Endothelial cell of umbilical vein (primary cell): ENCODE results near the gene LPAR1. TPM values are rescaled to one million over a fixed set of nuclear protein-coding genes. Genes with fewer than 3 reads are reported as not detected.

Experiments used
- BruUV-seq: library from RNA; stranded (reverse); fragments of 400-500 nt; replicated peaks from 2 replicates; lab custom pipeline; 2021; lab: Mats Ljungman, UMichigan
- CTCF ChIA-PET: fragments of 300-600, 350-600 bp; sonication (Branson Sonifier 250); formaldehyde crosslinking; loops from one replicate; lab custom pipeline; 2021; ENCODE audit warnings: antibody characterized with exemption, inconsistent platforms; lab: Charles Lee
- POLR2A ChIA-PET: fragments of 300-600, 350-600 bp; sonication (Branson Sonifier 250); formaldehyde crosslinking; loops from one replicate; lab custom pipeline; 2021; ENCODE audit warnings: antibody characterized with exemption, inconsistent platforms; lab: Charles Lee
- DNase-seq: peaks from one replicate; pipeline ENCODE4 v3.0.0-alpha.2; 2011; ENCODE audit warnings: low read depth, low spot score
- FAIRE-seq: peaks from 2 replicates; lab custom pipeline; 2011; peaks lifted over from hg19 to GRCh38; lab: Jason Lieb, UNC
- H2AFZ ChIP-seq: 2 replicates; pipeline ENCODE4 v1.6.0; 2012; ENCODE audit warnings: low read depth, low read length, control low read depth, inconsistent platforms
- H3K27ac ChIP-seq: 2 replicates; pipeline ENCODE4 v1.5.1; 2011; ENCODE audit warnings: low read depth, mild to moderate bottlenecking, control low read depth, low read length, moderate library complexity; ENCODE audit not compliant: insufficient read depth
- H3K27me3 ChIP-seq, 2 experiments: 2 replicates each; pipeline versions ENCODE4 v1.6.0 to v1.6.1; 2011; ENCODE audit warnings: low read length in 2 of 2, mixed read lengths in 1 of 2; ENCODE audit not compliant: control insufficient read depth in 2 of 2, insufficient read depth in 2 of 2
- H3K36me3 ChIP-seq, 2 experiments: 2 replicates in 1 of 2; 3 replicates in 1 of 2; pipeline ENCODE4 v1.5.1; 2011; ENCODE audit warnings: low read length in 2 of 2, mild to moderate bottlenecking in 1 of 2, moderate library complexity in 1 of 2; ENCODE audit not compliant: control insufficient read depth in 2 of 2, insufficient read depth in 2 of 2; ENCODE audit errors: extremely low read depth in 1 of 2
- H3K4me1 ChIP-seq: 3 replicates; pipeline ENCODE4 v1.5.1; 2011; ENCODE audit warnings: mild to moderate bottlenecking, low read length; ENCODE audit not compliant: control insufficient read depth, insufficient read depth; ENCODE audit errors: extremely low read depth
- H3K4me2 ChIP-seq: 2 replicates; pipeline ENCODE4 v1.6.1; 2011; ENCODE audit warnings: low read length, control low read depth, mixed read lengths; ENCODE audit not compliant: insufficient read depth
- H3K4me3 ChIP-seq, 3 experiments: fragments of 200-600 bp in 1 of 3; sonication (generic), shearing (Covaris generic) in 1 of 3; replicated peaks in 1 of 3; 2 replicates each; pipeline ENCODE4 v1.5.1; 2011 to 2016; ENCODE audit warnings: control low read depth in 3 of 3, low read length in 3 of 3, mild to moderate bottlenecking in 2 of 3, inconsistent platforms in 1 of 3, low read depth in 1 of 3, moderate library complexity in 1 of 3; ENCODE audit not compliant: insufficient read depth in 1 of 3
- H3K79me2 ChIP-seq: 2 replicates; pipeline ENCODE4 v1.6.0; 2012; ENCODE audit warnings: low read length, inconsistent platforms; ENCODE audit not compliant: control insufficient read depth, insufficient read depth
- H3K9ac ChIP-seq: replicated peaks from 2 replicates; pipeline ENCODE3; 2011; ENCODE audit warnings: low read length, control low read depth; ENCODE audit not compliant: insufficient read depth; ENCODE audit errors: extremely low read depth
- H3K9me1 ChIP-seq: replicated peaks from 3 replicates; pipeline ENCODE4 v1.6.0; 2011; ENCODE audit warnings: mild to moderate bottlenecking, low read length; ENCODE audit not compliant: control insufficient read depth, insufficient read depth; ENCODE audit errors: extremely low read depth
- H3K9me3 ChIP-seq: replicated peaks from 2 replicates; pipeline ENCODE4 v1.5.1; 2012; ENCODE audit warnings: low read length, inconsistent platforms; ENCODE audit not compliant: control insufficient read depth, insufficient read depth
- H4K20me1 ChIP-seq: replicated peaks from 2 replicates; pipeline ENCODE3; 2011; ENCODE audit warnings: mild to moderate bottlenecking, low read length; ENCODE audit not compliant: control insufficient read depth, insufficient read depth; ENCODE audit errors: extremely low read depth
- EZH2 ChIP-seq: IDR thresholded peaks from 2 replicates; pipeline ENCODE4 v1.6.1; 2012; ENCODE audit warnings: borderline replicate concordance, low read depth, mild to moderate bottlenecking, moderate library complexity, low read length, inconsistent platforms; ENCODE audit not compliant: severe bottlenecking
- FOS ChIP-seq: IDR thresholded peaks from 2 replicates; pipeline ENCODE4 v1.6.1; 2011; ENCODE audit warnings: mild to moderate bottlenecking, low read length, moderate library complexity, borderline replicate concordance; ENCODE audit not compliant: insufficient read depth
- GATA2 ChIP-seq: IDR thresholded peaks from 2 replicates; pipeline ENCODE4 v1.7.0; 2011; ENCODE audit warnings: low read depth, mild to moderate bottlenecking, moderate library complexity, mixed read lengths, low read length; ENCODE audit not compliant: insufficient read length, insufficient read depth
- JUN ChIP-seq: IDR thresholded peaks from 2 replicates; pipeline ENCODE4 v1.6.1; 2011; ENCODE audit warnings: borderline replicate concordance, low read depth; ENCODE audit not compliant: insufficient read length, insufficient read depth
- MYC ChIP-seq: IDR thresholded peaks from one replicate; pipeline ENCODE4 v1.6.1; 2011; ENCODE audit warnings: mild to moderate bottlenecking, low read depth, low read length
- POLR2A ChIP-seq: IDR thresholded peaks from 2 replicates; pipeline ENCODE4 v1.6.1; 2012; ENCODE audit warnings: low read depth, mild to moderate bottlenecking, control low read depth, low read length
- POLR2AphosphoS5 ChIP-seq: IDR thresholded peaks from 2 replicates; pipeline ENCODE4 v1.6.1; 2012; ENCODE audit warnings: low read depth, mild to moderate bottlenecking, control low read depth, low read length, moderate library complexity; ENCODE audit not compliant: insufficient read depth
- dilution Hi-C: fragments of 300-500 bp; cut with MboI; formaldehyde crosslinking; loops from one replicate; pipeline ENCODE4 v1.15.0; 2019; ENCODE audit warnings: low sequenced_read_pairs; ENCODE audit not compliant: extremely low pct_ligation_motif_present
- intact Hi-C: fragments of 100-400 bp; cut with micrococcal nuclease; formaldehyde crosslinking; loops from one replicate; pipeline ENCODE4 v1.10.0; 2022
- polyA plus RNA-seq, 4 experiments: library from polyadenylated mRNA; depleted of rRNA in 3 of 4; stranded (reverse) in 3 of 4; unstranded in 1 of 4; fragments of >200 nt; gene quantifications; 2 replicates each; pipeline versions ENCODE4 v1.2.1 to v1.2.3, GENCODE V29; 2011 to 2012; ENCODE audit warnings: missing spikeins in 1 of 4
- total RNA-seq: library from RNA; stranded (reverse); gene quantifications from 2 replicates; pipeline ENCODE4 v1.2.3, GENCODE V29; 2021
- TF ChIP-seq, protein P1 (sequence below), 2 donors: IDR thresholded peaks; 1 replicate in 1 of 2; 2 replicates in 1 of 2; pipeline ENCODE4 v1.5.1; 2011; ENCODE audit warnings: low read length in 2 of 2, mild to moderate bottlenecking in 2 of 2, moderate library complexity in 2 of 2, control low read depth in 1 of 2, inconsistent platforms in 1 of 2, low read depth in 1 of 2; ENCODE audit not compliant: insufficient read depth in 1 of 2; ENCODE audit errors: extremely low read depth in 1 of 2
- TF ChIP-seq, protein P2 (sequence below): IDR thresholded peaks from 2 replicates; pipeline ENCODE4 v1.6.1; 2011; ENCODE audit not compliant: insufficient read depth, insufficient read length

The LPAR1 gene
- total and polyA plus RNA-seq, 2 donors (not counting 3 experiments of a cell fraction or from before 2014, with no cell fraction given): 0.88 to 3.0 TPM

DNA sequence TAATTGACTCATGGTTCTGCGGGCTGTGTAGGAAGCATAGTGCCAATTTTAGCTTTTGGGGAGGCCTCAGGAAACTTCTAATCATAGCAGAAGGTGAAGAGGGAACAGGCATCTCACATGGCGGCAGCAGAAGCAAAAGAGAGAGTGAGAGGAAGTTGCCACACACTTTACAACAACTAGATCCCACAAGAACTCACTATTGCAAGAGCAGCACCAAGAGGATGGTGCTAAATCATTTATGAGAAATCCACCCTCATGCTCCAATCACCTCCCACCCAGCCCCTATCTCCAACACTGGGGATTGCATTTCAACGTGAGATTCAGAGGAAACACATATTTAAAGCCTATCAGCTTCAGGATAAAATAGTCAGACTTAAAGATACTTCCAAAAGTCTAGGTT, 36.1 kb upstream of the LPAR1 start:
- Histone ChIP-seq H3K9ac (no peak overlapping the region), H3K27me3 (no peaks in the 10 kb centered on the region), H3K4me3 (no peak overlapping the region), H3K9me1 (no peaks in the 10 kb centered on the region), H3K4me1 (no peaks in the 10 kb centered on the region), H3K9me3 (no peaks in the 10 kb centered on the region), H3K4me2 (no peak overlapping the region), H4K20me1 (no peaks in the 10 kb centered on the region), H3K79me2 (no peaks in the 10 kb centered on the region), H2AFZ (no peak overlapping the region), H3K36me3 (no peaks in the 10 kb centered on the region), H3K27ac (no peak overlapping the region)
- FAIRE-seq (no peak), DNase-seq (no peak)
- BruUV-seq: no TSS peak
- intact Hi-C loops (no loop called here), dilution Hi-C loops (no loop called here)
- ChIA-PET POLR2A (no interaction called here), CTCF (no interaction called here)
- TF ChIP-seq FOS: no peak
- no peak for TF ChIP-seq POLR2AphosphoS5
- no peak for TF ChIP-seq POLR2A
- no peak for TF ChIP-seq JUN
- no peak for TF ChIP-seq GATA2

DNA sequence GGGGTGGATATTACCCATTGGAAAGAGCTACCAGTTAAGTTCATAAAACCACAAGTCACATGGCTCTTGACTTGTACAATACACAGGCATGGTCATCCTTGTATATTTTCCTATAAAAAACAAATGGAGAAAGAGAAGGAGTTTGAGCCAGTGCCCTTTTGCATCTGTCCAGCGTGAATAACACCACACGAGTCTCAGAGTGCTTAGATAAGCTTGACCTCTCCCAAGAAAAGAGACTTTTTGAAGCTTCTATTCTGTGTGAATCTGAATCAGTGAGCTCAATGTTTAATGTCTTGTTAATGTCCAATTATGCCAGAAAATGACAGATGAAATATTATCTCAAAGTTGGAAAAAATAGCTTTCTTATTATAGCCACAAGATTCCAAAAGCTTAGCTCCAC, 30.9 kb upstream of the LPAR1 start:
- Histone ChIP-seq H3K4me2 (no peak overlapping the region), H3K4me1 (no peaks in the 10 kb centered on the region), H4K20me1 (no peaks in the 10 kb centered on the region), H3K4me3 (no peak overlapping the region), H3K36me3 (no peaks in the 10 kb centered on the region), H3K9me3 (no peaks in the 10 kb centered on the region), H3K27me3 (peaks cover 0 to 4% of the 10 kb centered on the region in 2 experiments), H3K9me1 (no peaks in the 10 kb centered on the region), H3K9ac (no peak overlapping the region), H2AFZ (no peak overlapping the region), H3K27ac (no peak overlapping the region), H3K79me2 (no peaks in the 10 kb centered on the region)
- intact Hi-C loops: no loop called here
- dilution Hi-C loops: no loop called here
- DNase-seq (no peak), FAIRE-seq (no peak)
- TF ChIP-seq JUN: no peak
- TF ChIP-seq EZH2: no peak
- TF ChIP-seq GATA2: no peak
- TF ChIP-seq MYC: no peak
- TF ChIP-seq FOS: no peak
- TF ChIP-seq POLR2A: no peak
- TF ChIP-seq, protein P1, sequence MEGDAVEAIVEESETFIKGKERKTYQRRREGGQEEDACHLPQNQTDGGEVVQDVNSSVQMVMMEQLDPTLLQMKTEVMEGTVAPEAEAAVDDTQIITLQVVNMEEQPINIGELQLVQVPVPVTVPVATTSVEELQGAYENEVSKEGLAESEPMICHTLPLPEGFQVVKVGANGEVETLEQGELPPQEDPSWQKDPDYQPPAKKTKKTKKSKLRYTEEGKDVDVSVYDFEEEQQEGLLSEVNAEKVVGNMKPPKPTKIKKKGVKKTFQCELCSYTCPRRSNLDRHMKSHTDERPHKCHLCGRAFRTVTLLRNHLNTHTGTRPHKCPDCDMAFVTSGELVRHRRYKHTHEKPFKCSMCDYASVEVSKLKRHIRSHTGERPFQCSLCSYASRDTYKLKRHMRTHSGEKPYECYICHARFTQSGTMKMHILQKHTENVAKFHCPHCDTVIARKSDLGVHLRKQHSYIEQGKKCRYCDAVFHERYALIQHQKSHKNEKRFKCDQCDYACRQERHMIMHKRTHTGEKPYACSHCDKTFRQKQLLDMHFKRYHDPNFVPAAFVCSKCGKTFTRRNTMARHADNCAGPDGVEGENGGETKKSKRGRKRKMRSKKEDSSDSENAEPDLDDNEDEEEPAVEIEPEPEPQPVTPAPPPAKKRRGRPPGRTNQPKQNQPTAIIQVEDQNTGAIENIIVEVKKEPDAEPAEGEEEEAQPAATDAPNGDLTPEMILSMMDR (IDR thresholded peaks at IDR 0.05; ENCODE audit: extremely low read depth in 1 of 2, insufficient read depth in 1 of 2, low read depth in 1 of 2, low read length in 2 of 2): no peak
- no peak for TF ChIP-seq POLR2AphosphoS5
- TF ChIP-seq, protein P2, sequence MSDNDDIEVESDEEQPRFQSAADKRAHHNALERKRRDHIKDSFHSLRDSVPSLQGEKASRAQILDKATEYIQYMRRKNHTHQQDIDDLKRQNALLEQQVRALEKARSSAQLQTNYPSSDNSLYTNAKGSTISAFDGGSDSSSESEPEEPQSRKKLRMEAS: no peak
- no TSS peak for BruUV-seq
- ChIA-PET POLR2A (no interaction called here), CTCF (interaction anchor here (0.8 kb wide), 1 partner anchor 431 kb away, joined by 4 read pairs; no protein-coding TSS in a partner anchor)
